HG02763 (cell line): ENCODE data around the gene MAT2A.
A peak's percentile ranks its signal among the peaks of the same experiment; 100 is the strongest.

Experiments
- ATAC-seq: cut with Tn5 transposase; IDR thresholded peaks from one replicate; pipeline ENCODE4 v1.9.1; 2021; ENCODE audit warnings: mild to moderate bottlenecking, moderate library complexity; ENCODE audit not compliant: unreplicated experiment

Gene MAT2A

DNA sequence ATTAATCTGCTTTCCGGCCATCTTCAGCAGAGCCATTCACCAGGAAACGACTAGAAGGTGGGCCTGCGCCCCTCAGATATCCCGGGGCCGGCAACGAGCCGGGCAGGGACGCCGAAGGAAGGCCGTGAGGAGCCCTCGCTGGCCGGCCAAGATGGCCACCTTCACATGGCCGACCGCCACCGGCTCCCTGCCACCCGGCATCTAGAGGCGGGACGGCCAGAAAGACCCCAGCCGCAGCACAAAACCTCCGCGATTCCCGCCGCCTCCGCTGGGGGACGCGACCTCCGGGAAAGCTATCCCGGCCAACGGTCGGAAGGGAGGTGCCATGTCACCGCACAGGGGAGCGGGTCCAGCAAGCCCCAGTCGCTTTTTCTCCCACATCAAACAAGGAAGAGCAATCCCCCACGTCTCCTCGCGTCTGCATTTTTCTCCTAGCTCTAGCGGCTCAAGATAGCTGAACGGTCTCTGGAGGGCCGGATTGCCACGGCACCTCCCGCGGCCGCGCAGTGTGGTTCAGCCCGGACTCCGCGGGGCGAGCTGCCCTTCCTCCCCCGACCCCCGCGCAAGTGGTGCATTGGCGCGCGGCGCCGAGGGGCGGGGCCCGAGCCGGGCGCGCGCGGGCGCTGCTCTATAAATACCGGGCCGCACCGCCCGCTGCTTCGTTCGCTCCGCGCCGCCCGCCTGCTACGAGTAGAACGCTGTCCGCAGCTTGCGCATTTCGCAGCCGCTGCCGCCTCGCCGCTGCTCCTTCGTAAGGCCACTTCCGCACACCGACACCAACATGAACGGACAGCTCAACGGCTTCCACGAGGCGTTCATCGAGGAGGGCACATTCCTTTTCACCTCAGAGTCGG lies at the start of gene MAT2A:
TSS of gene MAT2A (plus strand) at position 662 of the 854 bp plus-strand sequence. CDS start at position 782, 120 bp downstream.
- peak; percentile 70 for ATAC-seq

DNA sequence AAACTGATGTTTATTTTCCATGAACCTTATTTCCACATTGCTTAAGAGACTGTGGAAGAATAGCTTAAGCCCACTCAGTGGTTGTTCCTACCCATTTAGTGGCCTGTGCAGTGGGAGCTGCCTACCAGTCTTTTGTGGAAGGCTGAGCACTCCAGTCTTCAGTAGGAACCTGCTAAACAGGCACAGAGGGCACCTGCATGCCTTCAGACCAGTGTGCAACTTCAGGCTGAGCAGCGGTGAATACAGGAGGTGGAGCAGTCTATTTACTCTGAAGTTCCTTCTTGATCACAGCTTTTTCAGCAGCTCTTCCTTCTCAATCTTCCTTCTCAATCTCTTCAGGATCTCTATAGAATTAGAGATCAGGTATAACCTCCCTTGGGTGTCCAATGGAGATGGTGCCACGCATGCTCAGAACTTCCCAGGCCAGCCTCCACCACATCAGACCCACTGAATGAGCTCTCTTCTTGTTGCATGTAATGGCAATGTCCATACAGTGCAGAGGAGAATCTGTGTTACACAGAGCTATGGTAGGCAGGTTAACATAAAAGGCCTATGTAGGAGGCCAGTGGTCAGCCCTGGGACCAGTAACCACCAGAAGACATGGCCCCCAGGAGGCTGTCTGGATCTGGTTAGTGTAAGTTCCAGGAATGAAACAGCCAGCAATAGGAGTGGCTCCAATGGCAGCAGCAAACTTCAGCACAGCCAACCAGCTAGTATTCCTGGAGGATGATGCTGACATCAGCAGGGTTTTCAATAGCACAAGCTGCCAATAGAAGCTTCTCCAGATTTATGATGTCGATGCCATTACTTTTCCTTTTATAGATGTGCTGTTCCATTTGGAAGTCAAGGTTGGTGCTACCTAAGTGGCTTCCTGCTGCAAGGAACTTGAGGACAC lies 47.9 kb upstream of the MAT2A start:
- no peak for ATAC-seq

GRCh38 chr2:85496436-85496835 lies 42.5 kb upstream of the MAT2A start:
- ATAC-seq: no peak

DNA sequence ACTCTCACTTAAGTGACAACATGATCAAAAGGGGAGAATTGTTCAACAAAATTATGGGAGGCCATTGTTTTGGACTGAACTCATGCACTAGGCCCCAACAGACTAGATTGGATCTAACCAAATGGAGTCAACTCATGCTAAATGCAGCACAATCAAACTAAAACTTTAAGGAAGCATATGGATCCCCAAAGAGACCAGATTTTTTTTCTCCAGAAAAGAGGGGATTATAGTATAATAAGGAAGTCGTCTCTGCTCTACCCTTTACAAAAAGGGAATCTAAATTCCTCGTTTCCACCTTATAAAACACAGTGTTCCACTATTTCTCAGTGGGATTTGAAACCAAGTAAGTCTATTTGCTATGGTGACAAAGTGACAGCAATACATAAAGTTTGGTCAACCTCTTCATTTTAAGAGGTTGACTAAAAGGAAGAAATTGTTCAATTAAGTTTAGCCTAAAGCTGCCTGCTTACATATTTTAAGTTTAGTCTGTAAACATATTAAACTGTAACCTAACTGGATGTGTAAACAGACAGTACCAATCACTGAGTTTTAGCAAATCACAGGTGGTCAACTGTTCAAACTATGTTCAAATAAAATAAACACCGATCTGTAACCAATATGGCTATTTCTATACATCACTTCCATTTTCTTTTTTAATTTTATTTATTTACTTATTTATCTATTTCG lies 40.9 kb upstream of the MAT2A start:
- ATAC-seq: no peak

- ATAC-seq: no peak
Measured at GRCh38 chr2:85501248-85501647, 37.7 kb upstream of the MAT2A start.

DNA sequence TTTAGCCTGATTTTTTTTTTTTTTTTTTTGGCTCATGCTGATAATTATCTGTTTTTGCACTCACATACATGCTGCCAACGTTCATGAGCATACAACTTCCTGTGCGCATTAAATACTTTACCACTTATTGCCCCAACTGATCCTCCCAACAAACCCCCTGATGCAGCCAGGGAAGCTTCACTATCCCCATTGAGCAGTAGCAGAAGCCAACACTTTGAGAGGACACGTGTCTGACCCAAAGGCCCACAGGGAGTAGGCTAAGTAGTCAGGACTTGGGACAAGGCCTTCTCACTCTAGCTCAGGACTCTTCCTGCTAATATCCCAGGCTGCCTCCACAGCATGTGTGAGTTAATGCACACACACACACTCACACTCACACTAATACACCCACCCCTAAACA lies 36.2 kb upstream of the MAT2A start:
- no peak for ATAC-seq

DNA sequence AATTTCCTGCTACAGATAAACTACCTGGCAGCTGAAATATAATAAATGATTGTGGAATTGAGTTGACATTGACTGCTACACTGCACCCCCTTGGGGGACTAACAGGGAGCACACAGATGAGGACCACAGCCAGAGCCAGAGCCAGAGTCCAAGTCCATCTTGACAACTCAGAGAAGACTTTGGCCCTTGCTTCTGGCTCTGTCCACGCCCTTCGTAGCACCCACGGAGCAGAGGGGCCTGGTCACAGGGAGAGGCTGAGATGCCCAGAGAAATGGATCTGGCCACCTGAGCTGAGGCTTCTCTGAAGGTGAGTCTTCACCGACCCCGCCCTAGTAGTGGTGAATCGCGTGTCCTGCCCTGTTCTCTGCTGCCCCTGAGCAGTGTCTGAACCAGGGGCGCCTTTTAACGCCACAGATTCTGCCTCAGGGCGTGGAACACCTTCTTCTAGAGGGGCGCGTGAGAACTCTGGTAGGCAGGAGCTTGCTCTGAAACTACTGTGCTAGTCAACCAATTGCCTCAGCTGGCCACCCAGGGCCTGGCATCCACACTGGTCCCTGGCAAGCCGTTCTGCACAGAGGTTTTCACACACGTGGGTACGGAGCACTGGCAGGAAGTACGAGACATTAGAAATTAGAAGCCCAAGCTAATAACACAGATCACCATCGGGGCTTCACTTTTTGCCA lies 35.7 kb upstream of the MAT2A start:
- no peak for ATAC-seq

GRCh38 chr2:85503851-85504777 lies 34.9 kb upstream of the MAT2A start:
- ATAC-seq: no peak

GRCh38 chr2:85504778-85505261 lies 34.1 kb upstream of the MAT2A start:
- no peak for ATAC-seq

GRCh38 chr2:85505551-85506238 lies 33.3 kb upstream of the MAT2A start:
- ATAC-seq: no peak

- no peak for ATAC-seq
Measured at GRCh38 chr2:85506768-85507181, 32.2 kb upstream of the MAT2A start.

- ATAC-seq: no peak
Measured at GRCh38 chr2:85511008-85511811, 27.8 kb upstream of the MAT2A start.

DNA sequence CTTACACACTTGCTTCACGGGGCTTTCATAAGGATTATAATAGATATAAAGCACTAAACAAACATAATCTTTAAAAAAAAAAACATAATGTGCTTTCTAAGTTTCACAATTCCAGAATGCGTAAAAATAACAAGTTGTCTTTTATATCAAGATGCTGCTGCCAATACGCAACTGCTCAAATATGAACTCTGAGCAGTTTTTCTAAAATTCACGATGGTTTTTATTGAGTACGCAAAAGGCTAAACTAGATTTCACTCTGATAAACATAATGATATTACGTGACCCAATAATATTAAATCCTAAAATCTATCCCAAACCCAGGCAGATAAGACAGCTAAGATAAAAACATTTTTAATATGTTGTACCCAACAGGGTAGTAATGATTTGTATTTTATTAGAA lies 24.6 kb upstream of the MAT2A start:
- no peak for ATAC-seq

- ATAC-seq: no peak
Measured at GRCh38 chr2:85516653-85517389, 22.1 kb upstream of the MAT2A start.

DNA sequence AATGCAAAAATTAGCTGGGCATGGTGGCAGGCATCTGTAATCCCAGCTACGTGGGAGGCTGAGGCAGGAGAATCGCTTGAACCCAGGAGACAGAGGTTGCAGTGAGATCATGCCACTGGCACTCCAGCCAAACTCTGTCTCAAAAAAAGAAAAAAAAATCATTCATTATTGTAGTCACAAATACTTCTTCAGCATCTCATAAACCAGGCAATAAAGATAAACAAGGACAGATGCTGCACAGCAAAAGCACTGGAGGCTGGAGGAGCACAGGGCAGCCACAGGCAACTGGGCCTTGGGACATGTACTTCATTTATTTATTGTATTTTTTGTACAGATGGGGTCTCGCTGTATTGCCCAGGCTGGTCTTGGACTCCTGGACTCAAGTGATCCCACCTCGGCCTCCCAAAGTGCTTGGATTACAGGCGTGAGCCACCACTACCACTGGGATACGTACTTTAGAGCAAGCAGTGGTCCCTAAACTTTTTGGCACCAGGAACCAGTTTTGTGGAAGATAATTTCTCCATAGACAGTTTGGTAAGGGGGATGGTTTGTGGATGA lies 16.8 kb upstream of the MAT2A start:
- no peak for ATAC-seq

GRCh38 chr2:85523062-85523902 lies 15.7 kb upstream of the MAT2A start:
- no peak for ATAC-seq
